OCI-LY7 (cell line): ENCODE results near the gene ZNF91. TPM values are rescaled to one million over a fixed set of nuclear protein-coding genes. Genes with fewer than 3 reads are reported as not detected.
"Not testable (repeated sequence)": the region's sequence is repeated elsewhere in the genome, so short reads cannot be mapped to it uniquely, and the experiment has no call there.

ENCODE experiments used
- BruUV-seq: library from RNA; stranded (reverse); fragments of 400-500 nt; replicated peaks from 2 replicates; lab custom pipeline; 2021; lab: Mats Ljungman, UMichigan
- CTCF ChIA-PET: fragments of 300-600 bp; sonication (Branson Sonifier 250); formaldehyde crosslinking; loops from one replicate; lab custom pipeline; 2022; ENCODE audit warnings: antibody characterized with exemption; ENCODE audit not compliant: unreplicated experiment; lab: Charles Lee
- POLR2A ChIA-PET: fragments of 300-600 bp; sonication (Branson Sonifier 250); formaldehyde crosslinking; loops from one replicate; lab custom pipeline; 2022; ENCODE audit warnings: antibody characterized with exemption; lab: Charles Lee
- DNase-seq: peaks from one replicate; pipeline ENCODE4 v3.0.0-alpha.2; 2015; ENCODE audit warnings: low spot score
- H2AFZ ChIP-seq: fragments of 200-600 bp; sonication (generic), shearing (Covaris generic); 2 replicates; pipeline ENCODE4 v1.6.1; 2014; ENCODE audit warnings: mild to moderate bottlenecking, antibody characterized with exemption, low read length, moderate library complexity
- H3K27ac ChIP-seq: fragments of 200-600 bp; sonication (generic); 2 replicates; pipeline ENCODE4 v1.5.1; 2014; ENCODE audit warnings: mixed run types, low read depth, mild to moderate bottlenecking, moderate library complexity, low read length, inconsistent platforms; ENCODE audit not compliant: poor library complexity, severe bottlenecking
- H3K36me3 ChIP-seq: fragments of 200-600 bp; sonication (generic); 2 replicates; pipeline ENCODE4 v1.6.1; 2014; ENCODE audit warnings: mild to moderate bottlenecking, antibody characterized with exemption, low read length, moderate library complexity, mixed read lengths; ENCODE audit not compliant: insufficient read depth
- H3K4me1 ChIP-seq: fragments of 200-600 bp; sonication (generic); 2 replicates; pipeline ENCODE4 v1.5.1; 2014; ENCODE audit warnings: mild to moderate bottlenecking, low read length; ENCODE audit not compliant: insufficient read depth, poor library complexity, severe bottlenecking
- H3K4me2 ChIP-seq: fragments of 200-600 bp; sonication (generic); 2 replicates; pipeline ENCODE4 v1.6.1; 2014; ENCODE audit warnings: mild to moderate bottlenecking, low read length
- H3K4me3 ChIP-seq: fragments of 200-600 bp; sonication (generic); 2 replicates; pipeline ENCODE4 v1.5.1; 2014; ENCODE audit warnings: mild to moderate bottlenecking, low read depth, low read length; ENCODE audit not compliant: poor library complexity, severe bottlenecking
- H3K79me2 ChIP-seq: fragments of 200-600 bp; sonication (generic); 2 replicates; pipeline ENCODE4 v1.6.1; 2016; ENCODE audit warnings: low read depth, mild to moderate bottlenecking, low read length, moderate library complexity, mixed read lengths; ENCODE audit not compliant: insufficient read depth
- H3K9me2 ChIP-seq: fragments of 200-600 bp; sonication (generic); 2 replicates; pipeline ENCODE4 v1.6.1; 2016; ENCODE audit warnings: mild to moderate bottlenecking, low read length, mixed read lengths; ENCODE audit not compliant: insufficient read depth
- H3K9me3 ChIP-seq: fragments of 200-600 bp; sonication (generic); 2 replicates; pipeline ENCODE4 v1.6.1; 2014; ENCODE audit warnings: mild to moderate bottlenecking, mixed run types, low read length, mixed read lengths
- H4K20me1 ChIP-seq: fragments of 200-600 bp; sonication (generic); 2 replicates; pipeline ENCODE4 v1.6.1; 2014; ENCODE audit warnings: mild to moderate bottlenecking, antibody characterized with exemption, low read length, moderate library complexity, mixed read lengths; ENCODE audit not compliant: insufficient read depth
- EZH2phosphoT487 ChIP-seq: fragments of 200-600 bp; sonication (generic); IDR thresholded peaks from 2 replicates; pipeline ENCODE4 v1.6.1; 2018; ENCODE audit warnings: low read depth, borderline replicate concordance, mild to moderate bottlenecking, mixed run types, antibody characterized with exemption, low read length, moderate library complexity, mixed read lengths
- intact Hi-C: fragments of 100-400 bp; cut with micrococcal nuclease; formaldehyde crosslinking; loops from one replicate; pipeline ENCODE4 v1.10.0; 2022; ENCODE audit not compliant: unreplicated experiment
- total RNA-seq, 2 experiments: library from RNA; depleted of rRNA in 1 of 2; stranded (reverse); fragments of >200 nt in 1 of 2; shearing (Covaris generic) in 1 of 2; gene quantifications; 2 replicates each; pipeline ENCODE4 v1.2.3, GENCODE V29; 2014 to 2022
- TF ChIP-seq, protein P1 (sequence below): fragments of 200-600 bp; sonication (generic); conservative IDR thresholded peaks from 2 replicates; pipeline ENCODE4 v1.5.1; 2014; ENCODE audit warnings: mild to moderate bottlenecking, antibody characterized with exemption, low read length, moderate library complexity, mixed read lengths

The ZNF91 gene
- total RNA-seq, 2 experiments from 2014 or later: 39.3 to 64.3 TPM

DNA sequence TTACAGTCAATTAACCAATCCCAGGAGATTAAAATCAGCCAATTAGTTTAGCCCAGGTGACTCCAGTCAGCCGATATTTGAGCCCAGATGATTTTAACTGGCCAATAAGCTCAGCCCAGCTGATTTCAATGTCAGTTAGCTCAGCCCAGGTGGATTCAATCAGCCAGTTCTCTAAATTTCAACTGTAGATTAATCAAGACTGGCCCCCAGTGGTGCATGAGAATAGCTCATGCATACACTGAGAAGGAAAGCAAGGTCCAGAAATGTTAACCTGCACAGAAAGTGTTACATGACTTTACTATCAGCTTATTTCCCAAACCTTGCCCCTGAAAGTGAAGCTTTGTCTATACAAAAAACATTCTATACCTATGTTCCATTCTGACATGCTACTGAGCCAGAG is 89.7 kb downstream of the ZNF91 start:
- Histone ChIP-seq H3K36me3 (no peaks in the 10 kb centered on the region), H3K9me3 (0 out of 2 replicates have a peak, but pooled peaks cover 5% of the 10 kb centered on the region), H3K4me1 (no peaks in the 10 kb centered on the region), H3K27ac (no peak overlapping the region), H3K9me2 (no peaks in the 10 kb centered on the region), H3K4me3 (no peak overlapping the region), H2AFZ (no peak overlapping the region), H3K79me2 (no peaks in the 10 kb centered on the region), H4K20me1 (no peaks in the 10 kb centered on the region), H3K4me2 (no peak overlapping the region)
- intact Hi-C loops: no loop called here
- BruUV-seq: no TSS peak
- ChIA-PET POLR2A (interaction anchor here (0.6 to 1.0 kb wide), 2 partner anchors 87 to 1538 kb away, joined by 3 read pairs; partner anchors contain the start of gene ZNF100), CTCF (no interaction called here)
- DNase-seq: peak; percentile 63
- TF ChIP-seq, protein P1, sequence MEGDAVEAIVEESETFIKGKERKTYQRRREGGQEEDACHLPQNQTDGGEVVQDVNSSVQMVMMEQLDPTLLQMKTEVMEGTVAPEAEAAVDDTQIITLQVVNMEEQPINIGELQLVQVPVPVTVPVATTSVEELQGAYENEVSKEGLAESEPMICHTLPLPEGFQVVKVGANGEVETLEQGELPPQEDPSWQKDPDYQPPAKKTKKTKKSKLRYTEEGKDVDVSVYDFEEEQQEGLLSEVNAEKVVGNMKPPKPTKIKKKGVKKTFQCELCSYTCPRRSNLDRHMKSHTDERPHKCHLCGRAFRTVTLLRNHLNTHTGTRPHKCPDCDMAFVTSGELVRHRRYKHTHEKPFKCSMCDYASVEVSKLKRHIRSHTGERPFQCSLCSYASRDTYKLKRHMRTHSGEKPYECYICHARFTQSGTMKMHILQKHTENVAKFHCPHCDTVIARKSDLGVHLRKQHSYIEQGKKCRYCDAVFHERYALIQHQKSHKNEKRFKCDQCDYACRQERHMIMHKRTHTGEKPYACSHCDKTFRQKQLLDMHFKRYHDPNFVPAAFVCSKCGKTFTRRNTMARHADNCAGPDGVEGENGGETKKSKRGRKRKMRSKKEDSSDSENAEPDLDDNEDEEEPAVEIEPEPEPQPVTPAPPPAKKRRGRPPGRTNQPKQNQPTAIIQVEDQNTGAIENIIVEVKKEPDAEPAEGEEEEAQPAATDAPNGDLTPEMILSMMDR: peak; percentile 49
- no peak for TF ChIP-seq EZH2phosphoT487

DNA sequence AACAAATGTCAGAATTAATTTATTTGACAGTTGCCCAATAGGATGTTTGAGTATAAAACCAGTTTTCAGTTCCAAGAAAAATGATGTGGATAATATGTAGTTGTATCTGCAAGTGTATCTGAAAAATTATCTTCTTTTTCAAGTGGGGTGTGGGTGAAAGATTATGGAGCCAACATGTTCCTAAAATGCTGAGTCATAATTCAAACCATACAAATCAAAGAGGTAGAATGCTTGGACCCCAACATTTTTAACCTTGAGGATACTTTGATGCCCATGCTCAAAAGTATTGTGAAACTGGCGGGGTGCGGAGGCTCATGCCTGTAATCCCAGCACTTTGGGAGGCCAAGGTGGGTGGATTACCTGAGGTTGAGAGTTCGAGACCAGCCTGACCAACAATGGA is 91.0 kb downstream of the ZNF91 start:
- ChIA-PET POLR2A (interaction anchor here (0.7 kb wide), 1 partner anchor 154 kb away, joined by 3 read pairs; no protein-coding TSS in a partner anchor), CTCF (no interaction called here)
- no peak overlapping the region for H3K4me3 ChIP-seq
- H3K9me2 ChIP-seq: no peaks in the 10 kb centered on the region
- H3K4me1 ChIP-seq: no peaks in the 10 kb centered on the region
- no TSS peak for BruUV-seq
- DNase-seq: no peak
- 0 out of 2 replicates have a peak, but pooled peaks cover 5% of the 10 kb centered on the region for H3K9me3 ChIP-seq
- no peaks in the 10 kb centered on the region for H4K20me1 ChIP-seq
- intact Hi-C loops: no loop called here
- no peak overlapping the region for H3K27ac ChIP-seq
- no peak overlapping the region for H2AFZ ChIP-seq
- no peaks in the 10 kb centered on the region for H3K36me3 ChIP-seq
- no peaks in the 10 kb centered on the region for H3K79me2 ChIP-seq
- H3K4me2 ChIP-seq: no peak overlapping the region
- TF ChIP-seq, protein P1: no peak
- no peak for TF ChIP-seq EZH2phosphoT487

DNA sequence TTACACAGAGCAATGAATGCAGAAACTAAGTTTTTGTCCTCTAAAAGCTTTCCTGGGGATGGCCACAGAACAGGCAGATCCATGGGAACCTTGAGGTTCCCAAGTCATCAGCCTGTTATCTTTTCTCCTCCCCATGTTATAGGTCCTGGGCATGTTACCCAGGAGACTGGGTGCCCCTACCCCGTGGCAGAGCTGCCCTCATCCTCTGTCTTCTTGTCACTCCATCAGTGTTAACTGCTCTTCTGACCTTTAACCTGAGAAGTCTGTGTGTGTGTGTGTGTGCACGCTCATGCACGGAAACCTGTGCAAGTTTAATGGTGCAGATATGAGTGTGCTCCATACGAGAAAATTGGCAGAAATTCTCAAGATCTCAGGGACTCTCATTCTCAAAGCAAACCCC is 101.1 kb downstream of the ZNF91 start:
- Histone ChIP-seq H2AFZ (no peak overlapping the region), H3K36me3 (no peaks in the 10 kb centered on the region), H4K20me1 (no peaks in the 10 kb centered on the region), H3K27ac (no peak overlapping the region), H3K4me2 (no peak overlapping the region), H3K4me1 (no peaks in the 10 kb centered on the region), H3K79me2 (no peaks in the 10 kb centered on the region), H3K4me3 (no peak overlapping the region), H3K9me2 (no peaks in the 10 kb centered on the region), H3K9me3 (no peaks in the 10 kb centered on the region)
- no peak for TF ChIP-seq EZH2phosphoT487
- TF ChIP-seq, protein P1: no peak
- CTCF ChIA-PET: no interaction called here
- intact Hi-C loops: no loop called here
- no TSS peak for BruUV-seq
- POLR2A ChIA-PET: no interaction called here
- no peak for DNase-seq

DNA sequence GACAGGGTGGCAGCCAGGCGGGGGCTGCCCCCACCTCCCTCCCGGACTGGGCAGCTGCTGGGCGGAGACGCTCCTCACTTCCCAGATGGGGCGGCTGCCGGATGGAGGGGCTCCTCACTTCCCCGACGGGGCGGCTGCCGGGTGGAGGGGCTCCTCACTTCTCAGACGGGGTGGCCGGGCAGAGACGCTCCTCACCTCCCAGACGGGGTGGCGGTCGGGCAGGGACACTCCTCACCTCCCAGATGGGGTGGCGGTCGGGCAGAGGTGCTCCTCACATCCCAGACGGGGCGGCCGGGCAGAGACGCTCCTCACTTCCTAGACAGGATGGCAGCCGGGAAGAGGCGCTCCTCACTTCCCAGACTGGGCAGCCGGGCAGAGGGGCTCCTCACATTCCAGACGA is 105.3 kb downstream of the ZNF91 start:
- CTCF ChIA-PET, H3K4me3 ChIP-seq, BruUV-seq: not testable (repeated sequence)

More for the DNA sequence above, 105.3 kb downstream of the ZNF91 start:
- H3K4me2 ChIP-seq, H3K36me3 ChIP-seq, POLR2A ChIA-PET, H3K27ac ChIP-seq, H4K20me1 ChIP-seq, H3K9me2 ChIP-seq, H3K79me2 ChIP-seq, H2AFZ ChIP-seq, H3K4me1 ChIP-seq, DNase-seq, H3K9me3 ChIP-seq: not testable (repeated sequence)
- intact Hi-C loops: loop anchor here (10.0 kb wide), 1 partner anchor 215 kb away; no protein-coding TSS in a partner anchor
